Measurements from ENCODE around the gene RAB34. TPM values are rescaled to one million over a fixed set of nuclear protein-coding genes. Genes with fewer than 3 reads are reported as not detected.

The RAB34 gene
- total and polyA plus RNA-seq, 2 donors (not counting 1 experiment from before 2014, with no cell fraction given): 17.1 to 18.0 TPM

DNA sequence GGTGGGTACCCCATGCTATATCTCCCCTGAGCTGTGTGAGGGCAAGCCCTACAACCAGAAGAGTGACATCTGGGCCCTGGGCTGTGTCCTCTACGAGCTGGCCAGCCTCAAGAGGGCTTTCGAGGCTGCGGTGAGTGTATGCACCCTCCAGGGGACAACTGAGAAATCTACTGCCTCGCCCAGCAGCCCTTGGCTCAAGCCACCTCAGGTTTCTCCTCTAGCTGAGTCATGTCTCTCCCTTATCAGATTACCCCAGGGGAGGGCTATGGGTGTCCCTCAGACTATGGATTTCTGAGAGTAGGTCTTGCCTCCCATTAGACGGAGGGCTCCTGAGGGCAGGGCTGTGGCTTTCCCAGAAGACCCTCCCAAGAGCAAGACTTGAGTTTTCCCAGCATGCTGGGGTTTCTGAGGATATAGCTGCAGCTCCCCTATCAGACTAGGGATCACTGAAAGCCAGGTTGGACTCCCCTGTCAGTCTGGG is 17.6 kb upstream of the RAB34 start:
- H3K27ac ChIP-seq (ENCODE audit: low read length in 2 of 2): no peak overlapping the region
- H2AFZ ChIP-seq (ENCODE audit: insufficient read depth, low read depth, low read length, poor library complexity, severe bottlenecking): no peak overlapping the region
- Mint-ChIP-seq H3K27ac (peak overlapping the region; percentile 46), H3K4me3 (no peak overlapping the region), H3K27me3 (no peaks in the 10 kb centered on the region), H3K4me1 (peaks cover 61% of the 10 kb centered on the region), H3K9me3 (ENCODE audit: insufficient read depth) (no peaks in the 10 kb centered on the region)
- no peaks in the 10 kb centered on the region for H3K27me3 ChIP-seq (replicated peaks in 1 of 4; ENCODE audit: control extremely low read depth in 1 of 4, control insufficient read depth in 3 of 4, insufficient read depth in 4 of 4, low read length in 3 of 4)
- no peak overlapping the region for H3K4me2 ChIP-seq (replicated peaks; ENCODE audit: low read depth, low read length, poor library complexity, severe bottlenecking)
- no peak for TF ChIP-seq EZH2 (IDR thresholded peaks at IDR 0.05; ENCODE audit: borderline replicate concordance, insufficient read depth, low read depth, low read length, poor library complexity, severe bottlenecking)
- TF ChIP-seq, protein P1, sequence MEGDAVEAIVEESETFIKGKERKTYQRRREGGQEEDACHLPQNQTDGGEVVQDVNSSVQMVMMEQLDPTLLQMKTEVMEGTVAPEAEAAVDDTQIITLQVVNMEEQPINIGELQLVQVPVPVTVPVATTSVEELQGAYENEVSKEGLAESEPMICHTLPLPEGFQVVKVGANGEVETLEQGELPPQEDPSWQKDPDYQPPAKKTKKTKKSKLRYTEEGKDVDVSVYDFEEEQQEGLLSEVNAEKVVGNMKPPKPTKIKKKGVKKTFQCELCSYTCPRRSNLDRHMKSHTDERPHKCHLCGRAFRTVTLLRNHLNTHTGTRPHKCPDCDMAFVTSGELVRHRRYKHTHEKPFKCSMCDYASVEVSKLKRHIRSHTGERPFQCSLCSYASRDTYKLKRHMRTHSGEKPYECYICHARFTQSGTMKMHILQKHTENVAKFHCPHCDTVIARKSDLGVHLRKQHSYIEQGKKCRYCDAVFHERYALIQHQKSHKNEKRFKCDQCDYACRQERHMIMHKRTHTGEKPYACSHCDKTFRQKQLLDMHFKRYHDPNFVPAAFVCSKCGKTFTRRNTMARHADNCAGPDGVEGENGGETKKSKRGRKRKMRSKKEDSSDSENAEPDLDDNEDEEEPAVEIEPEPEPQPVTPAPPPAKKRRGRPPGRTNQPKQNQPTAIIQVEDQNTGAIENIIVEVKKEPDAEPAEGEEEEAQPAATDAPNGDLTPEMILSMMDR (IDR thresholded peaks at IDR 0.05): no peak
- H3K9me3 ChIP-seq (ENCODE audit: control extremely low read depth in 1 of 3, control insufficient read depth in 2 of 3, insufficient read depth in 1 of 3, low read length in 2 of 3): peaks cover 0 to 15% (median 0%) of the 10 kb centered on the region in 3 donors
- no peak overlapping the region for H3K4me3 ChIP-seq (ENCODE audit: control extremely low read depth in 1 of 5, extremely low read depth in 1 of 5, insufficient read depth in 1 of 5, low read depth in 2 of 5, low read length in 4 of 5)
- intact Hi-C loops (cut with micrococcal nuclease): no loop called here
- ATAC-seq (ENCODE audit: low read depth) (no peak), DNase-seq (no peak)
- H3K4me1 ChIP-seq (ENCODE audit: control insufficient read depth in 2 of 2, insufficient read depth in 2 of 2, low read length in 2 of 2): peaks cover 60 to 62% of the 10 kb centered on the region in 2 donors
- ChIA-PET POLR2A (interaction anchor here (0.6 to 13.3 kb wide), 2 partner anchors 10 to 14 kb away, joined by 4 to 511 read pairs; partner anchors contain the start of gene TRAF4), CTCF (interaction anchor here (1.3 to 1.6 kb wide), 3 partner anchors 8 to 15 kb away, joined by 3 to 14 read pairs (median 10); partner anchors contain the start of genes RPL23A and TLCD1)
- H3K79me2 ChIP-seq (ENCODE audit: control insufficient read depth, insufficient read depth, low read length): peaks cover 52% of the 10 kb centered on the region
- H4K20me1 ChIP-seq (ENCODE audit: control insufficient read depth, insufficient read depth, low read length, poor library complexity, severe bottlenecking): no peaks in the 10 kb centered on the region
- WGBS (ENCODE audit: insufficient coverage): 89% methylated on average over 5 of the region's 5 CpGs
- no peak overlapping the region for H3K9ac ChIP-seq (ENCODE audit: low read length)
- peaks cover 0 to 11% of the 10 kb centered on the region in 2 experiments for H3K36me3 ChIP-seq (replicated peaks in 1 of 2; ENCODE audit: control extremely low read depth in 1 of 2, control insufficient read depth in 1 of 2, extremely low read depth in 1 of 2, insufficient read depth in 2 of 2, low read length in 1 of 2)

DNA sequence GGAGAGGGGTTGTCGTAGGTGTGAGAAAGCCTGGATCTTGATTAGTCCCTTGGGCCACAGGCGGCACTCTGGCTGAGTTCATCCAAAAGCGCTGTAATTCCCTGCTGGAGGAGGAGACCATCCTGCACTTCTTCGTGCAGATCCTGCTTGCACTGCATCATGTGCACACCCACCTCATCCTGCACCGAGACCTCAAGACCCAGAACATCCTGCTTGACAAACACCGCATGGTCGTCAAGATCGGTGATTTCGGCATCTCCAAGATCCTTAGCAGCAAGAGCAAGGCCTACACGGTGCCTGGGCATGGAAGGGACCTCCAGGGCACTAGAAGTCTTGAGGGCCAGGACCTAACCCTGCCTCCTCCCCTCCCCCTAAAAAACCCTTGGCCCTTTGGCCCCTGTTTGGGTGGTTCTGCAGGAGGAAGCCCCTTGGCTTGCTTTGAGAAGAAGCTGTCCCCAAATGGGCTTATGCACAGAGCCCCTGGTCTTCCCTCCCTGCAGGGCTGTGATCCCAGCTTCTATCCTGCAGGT is 17.1 kb upstream of the RAB34 start:
- H3K27ac Mint-ChIP-seq: peak overlapping the region; percentile 61

More for the DNA sequence above, 17.1 kb upstream of the RAB34 start:
- Histone ChIP-seq H3K4me2 (replicated peaks; ENCODE audit: low read depth, low read length, poor library complexity, severe bottlenecking) (peak overlapping the region; percentile 2), H3K4me1 (ENCODE audit: control insufficient read depth in 2 of 2, insufficient read depth in 2 of 2, low read length in 2 of 2) (peaks cover 57 to 60% of the 10 kb centered on the region in 2 donors), H2AFZ (ENCODE audit: insufficient read depth, low read depth, low read length, poor library complexity, severe bottlenecking) (no peak overlapping the region), H3K9me3 (ENCODE audit: control extremely low read depth in 1 of 3, control insufficient read depth in 2 of 3, insufficient read depth in 1 of 3, low read length in 2 of 3) (peaks cover 0 to 11% (median 0%) of the 10 kb centered on the region in 3 donors), H4K20me1 (ENCODE audit: control insufficient read depth, insufficient read depth, low read length, poor library complexity, severe bottlenecking) (no peaks in the 10 kb centered on the region), H3K4me3 (ENCODE audit: control extremely low read depth in 1 of 5, extremely low read depth in 1 of 5, insufficient read depth in 1 of 5, low read depth in 2 of 5, low read length in 4 of 5) (no peak overlapping the region), H3K27ac (ENCODE audit: low read length in 2 of 2) (no peak overlapping the region), H3K9ac (ENCODE audit: low read length) (no peak overlapping the region), H3K27me3 (replicated peaks in 1 of 4; ENCODE audit: control extremely low read depth in 1 of 4, control insufficient read depth in 3 of 4, insufficient read depth in 4 of 4, low read length in 3 of 4) (no peaks in the 10 kb centered on the region), H3K36me3 (replicated peaks in 1 of 2; ENCODE audit: control extremely low read depth in 1 of 2, control insufficient read depth in 1 of 2, extremely low read depth in 1 of 2, insufficient read depth in 2 of 2, low read length in 1 of 2) (peaks cover 0 to 11% of the 10 kb centered on the region in 2 experiments), H3K79me2 (ENCODE audit: control insufficient read depth, insufficient read depth, low read length) (peaks cover 55% of the 10 kb centered on the region)
- WGBS (ENCODE audit: insufficient coverage): 86% methylated on average over 8 of the region's 10 CpGs
- ChIA-PET CTCF (interaction anchor here (1.3 to 1.6 kb wide), 3 partner anchors 8 to 15 kb away, joined by 3 to 14 read pairs (median 10); partner anchors contain the start of genes RPL23A and TLCD1), POLR2A (interaction anchor here (0.6 to 13.3 kb wide), 2 partner anchors 10 to 13 kb away, joined by 4 to 511 read pairs; partner anchors contain the start of gene TRAF4)
- no peaks in the 10 kb centered on the region for H3K27me3 Mint-ChIP-seq
- ATAC-seq (ENCODE audit: low read depth) (no peak), DNase-seq (no peak)
- intact Hi-C loops (cut with micrococcal nuclease): no loop called here
- peak overlapping the region; percentile 13 for H3K4me3 Mint-ChIP-seq
- no peaks in the 10 kb centered on the region for H3K9me3 Mint-ChIP-seq (ENCODE audit: insufficient read depth)
- peaks cover 62% of the 10 kb centered on the region for H3K4me1 Mint-ChIP-seq
- TF ChIP-seq, protein P1 (IDR thresholded peaks at IDR 0.05): no peak
- TF ChIP-seq EZH2 (IDR thresholded peaks at IDR 0.05; ENCODE audit: borderline replicate concordance, insufficient read depth, low read depth, low read length, poor library complexity, severe bottlenecking): no peak
